ENCODE measurements around the gene FAM114A1. TPM values are rescaled to one million over a fixed set of nuclear protein-coding genes. Genes with fewer than 3 reads are reported as not detected.

FAM114A1 gene
- 53.5 TPM for polyA plus RNA-seq (ENCODE audit: insufficient read length)

GRCh38 chr4:38867478-38868058, at the start of gene FAM114A1:
TSS of gene FAM114A1 (plus strand) at chr4:38867806. CDS start at chr4:38878079, 10,273 bp downstream.
- DNase-seq, result peak; percentile 89

DNA sequence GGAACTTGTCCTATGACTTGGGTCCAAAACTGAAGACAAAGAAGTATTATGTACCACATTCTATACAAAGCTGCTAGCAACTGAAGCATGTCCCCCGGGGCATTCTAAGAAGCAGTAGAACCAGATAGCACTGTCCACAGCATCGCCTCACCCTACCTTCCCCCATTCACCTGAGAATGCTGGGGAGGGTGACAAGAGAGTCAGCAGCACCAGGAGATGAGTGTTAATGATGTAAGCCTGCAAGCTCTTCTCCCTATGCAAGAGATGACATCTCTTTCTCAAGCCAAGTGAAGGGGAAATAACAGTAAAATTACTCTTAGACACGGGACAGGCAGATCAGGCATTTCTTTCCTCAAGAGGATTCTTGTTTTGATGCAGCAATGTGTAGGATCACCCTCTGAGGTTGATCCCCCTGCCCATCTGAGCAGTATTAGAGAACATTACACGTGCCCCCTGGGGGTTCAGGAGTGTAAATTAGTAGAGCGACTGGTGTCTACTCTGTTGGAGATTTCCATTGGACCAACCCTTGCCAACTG, 49.1 kb upstream of the FAM114A1 start:
- DNase-seq, result no peak

DNA sequence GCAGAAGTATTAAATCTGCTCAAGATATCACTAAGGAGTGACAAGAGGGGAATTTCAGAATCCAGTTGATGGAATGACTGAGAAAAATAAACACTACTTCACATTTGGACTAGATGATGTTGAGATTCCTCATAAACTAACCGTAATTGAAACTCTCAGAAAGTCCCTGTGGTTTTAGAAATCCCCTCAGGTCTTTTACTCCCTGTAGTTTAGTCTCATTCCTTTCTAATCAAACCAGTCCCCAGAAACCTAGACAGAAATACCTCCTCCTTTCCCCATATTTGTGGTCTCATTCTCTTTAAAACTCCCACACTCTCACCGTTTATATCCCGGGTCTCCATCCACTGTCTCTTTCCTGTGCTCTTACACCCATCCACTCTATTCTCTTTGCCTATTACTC, 48.0 kb upstream of the FAM114A1 start:
- DNase-seq, result no peak

GRCh38 chr4:38820329-38821061, 47.1 kb upstream of the FAM114A1 start:
- DNase-seq, result no peak

GRCh38 chr4:38821739-38822138, 45.9 kb upstream of the FAM114A1 start:
- no peak for DNase-seq

GRCh38 chr4:38822748-38823303, 44.8 kb upstream of the FAM114A1 start:
- DNase-seq, result no peak

DNA sequence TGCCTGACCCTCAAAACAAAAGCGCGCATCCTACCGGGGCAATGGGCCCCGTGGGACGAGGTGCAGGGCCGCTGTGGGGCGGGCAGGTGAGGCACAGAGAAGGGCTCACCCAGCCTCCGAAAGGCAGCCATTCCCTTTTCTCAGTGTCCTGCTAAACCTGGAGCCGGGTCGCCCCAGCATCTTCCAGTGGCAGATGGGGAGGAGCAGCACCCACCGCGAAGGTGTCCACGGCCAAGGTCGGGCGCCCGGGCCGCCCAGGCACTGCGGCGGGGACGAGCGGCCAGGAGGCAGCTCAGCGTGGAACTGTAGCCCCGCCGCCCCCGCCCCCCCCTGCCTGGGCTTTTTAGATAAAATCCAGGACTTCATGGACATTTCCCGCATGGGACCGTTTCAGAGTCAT, 43.8 kb upstream of the FAM114A1 start:
- no peak for DNase-seq

DNA sequence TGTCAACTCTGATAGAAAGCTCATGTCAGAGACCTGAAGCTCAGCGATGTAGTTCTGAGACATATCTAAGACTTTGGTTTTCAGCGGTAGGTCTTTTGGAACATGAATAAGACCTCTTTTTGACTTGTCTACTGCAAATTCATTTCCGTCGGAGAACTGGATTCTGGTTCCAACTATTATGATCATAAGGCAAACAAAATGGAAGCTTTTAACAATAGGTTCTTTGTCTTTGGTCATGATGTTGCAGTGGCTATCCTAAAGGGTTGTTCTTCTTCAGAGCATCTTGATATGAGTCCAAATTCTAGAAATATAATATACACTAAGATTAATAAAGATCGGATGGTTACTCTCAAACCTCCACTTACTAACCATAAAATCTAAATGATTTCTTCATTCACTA, 38.4 kb upstream of the FAM114A1 start:
- DNase-seq, result no peak

DNA sequence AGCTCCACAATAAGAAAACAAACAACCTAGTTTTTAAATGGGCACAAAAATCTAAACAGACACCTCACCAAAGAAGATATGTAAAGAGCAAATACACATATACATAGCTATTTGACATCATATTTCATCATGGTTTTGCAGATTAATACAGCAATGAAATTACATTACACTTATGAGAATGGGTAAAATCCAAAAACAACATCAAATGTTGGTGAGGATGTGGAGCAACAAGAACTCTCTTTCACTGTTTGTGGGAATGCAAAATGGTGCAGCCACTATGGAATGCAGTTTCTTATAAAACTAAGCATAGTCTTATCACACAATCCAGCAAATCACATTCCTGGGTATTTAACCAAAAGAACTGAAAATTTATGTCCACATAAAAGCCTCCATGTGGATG, 36.0 kb upstream of the FAM114A1 start:
- DNase-seq, result no peak

- no peak for DNase-seq
Observed at GRCh38 chr4:38832206-38832605, 35.4 kb upstream of the FAM114A1 start.

- no peak for DNase-seq
Observed at GRCh38 chr4:38832624-38833528, 34.7 kb upstream of the FAM114A1 start.

- DNase-seq, result no peak
Observed at GRCh38 chr4:38834570-38834969, 33.0 kb upstream of the FAM114A1 start.

DNA sequence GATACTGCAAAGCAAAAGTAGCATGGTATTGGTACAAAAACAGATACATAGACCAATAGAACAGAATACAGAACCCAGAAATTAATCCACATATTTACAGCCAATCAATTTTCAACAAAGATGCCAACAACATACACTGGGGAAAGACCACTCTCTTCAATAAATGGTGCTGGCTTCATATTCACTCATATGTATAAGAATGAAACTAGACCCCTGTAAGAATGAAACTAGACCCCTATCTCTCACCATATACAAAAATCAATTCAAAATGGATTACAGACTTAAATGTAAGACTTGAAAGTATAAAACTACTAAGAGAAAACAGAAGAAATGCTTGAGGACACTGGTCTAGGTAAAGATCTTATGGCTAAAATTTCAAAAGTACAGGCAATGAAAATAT, 30.3 kb upstream of the FAM114A1 start:
- no peak for DNase-seq

DNA sequence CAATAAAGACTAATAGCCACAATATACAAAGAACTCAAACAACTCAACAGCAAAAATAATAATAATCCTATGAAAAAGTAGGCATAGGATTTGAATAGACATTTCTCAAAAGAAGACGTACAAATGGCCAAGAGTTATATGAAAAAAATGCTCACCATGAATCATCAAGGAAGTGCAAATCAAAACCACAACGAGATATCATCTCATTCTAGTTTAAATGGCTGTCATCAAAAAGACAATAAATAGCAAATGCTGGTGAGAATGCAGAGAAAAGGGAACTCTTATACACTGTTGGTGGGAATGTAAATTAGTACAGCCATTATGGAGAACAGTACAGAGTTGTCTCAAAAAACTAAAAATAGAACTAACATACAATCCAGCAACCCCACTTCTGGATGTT, 29.8 kb upstream of the FAM114A1 start:
- no peak for DNase-seq

DNA sequence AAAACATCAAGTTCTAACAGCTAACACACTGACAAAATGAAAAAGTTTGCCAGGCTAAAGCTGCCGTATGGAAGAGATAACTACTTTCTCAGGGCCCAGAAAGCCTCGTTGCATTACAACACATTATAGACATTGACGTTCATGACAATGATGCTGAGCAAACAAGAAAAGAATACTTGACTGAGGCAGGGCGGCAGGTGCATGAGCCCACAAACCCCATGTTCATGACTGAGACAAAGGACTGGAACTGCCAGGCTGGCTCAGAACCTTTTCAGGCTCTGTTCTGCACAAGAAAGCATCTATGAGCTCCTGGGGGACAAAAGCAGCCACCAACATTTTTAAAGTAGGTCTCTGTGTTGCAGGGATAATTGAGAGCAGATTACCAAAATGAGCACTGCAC, 24.6 kb upstream of the FAM114A1 start:
- no peak for DNase-seq

GRCh38 chr4:38846015-38846414, 21.6 kb upstream of the FAM114A1 start:
- DNase-seq, result no peak

DNA sequence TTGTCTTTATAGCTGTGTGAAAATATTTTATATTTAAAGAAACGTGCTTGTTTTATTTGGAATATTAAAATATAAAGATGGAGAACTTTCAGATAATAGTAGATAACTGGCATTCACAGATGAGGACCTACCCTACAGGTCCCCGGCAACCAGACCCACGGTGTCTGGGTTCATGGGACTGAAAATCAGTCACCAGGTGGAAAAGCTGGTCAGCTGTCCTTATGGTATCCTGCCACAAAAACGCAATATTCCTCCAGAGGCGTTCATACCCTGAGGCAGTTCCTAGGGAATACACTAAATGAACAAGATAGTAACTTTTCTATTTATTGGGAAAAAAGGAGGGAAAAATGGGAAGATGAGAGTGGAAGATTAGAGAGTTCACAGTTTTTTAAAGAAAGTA, 12.1 kb upstream of the FAM114A1 start:
- DNase-seq, result no peak

DNA sequence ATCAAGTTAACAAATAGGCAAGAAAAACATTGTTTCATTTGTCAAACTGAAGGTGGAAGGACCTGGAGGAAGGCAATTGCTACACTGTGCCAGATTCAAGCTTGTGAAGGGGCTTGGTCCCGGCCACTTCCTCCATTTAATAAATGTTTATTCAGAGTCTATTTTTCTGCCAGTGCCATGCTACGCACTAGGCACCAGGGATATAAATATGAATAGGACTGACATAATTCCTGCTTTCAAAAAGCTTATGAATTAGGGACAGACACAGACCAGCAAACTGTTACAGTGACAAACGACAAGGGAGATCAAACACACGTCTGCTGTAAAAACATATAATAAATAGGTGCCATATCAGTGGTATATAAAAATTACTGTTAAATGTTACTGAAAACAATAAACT, 11.6 kb upstream of the FAM114A1 start:
- DNase-seq, result no peak

GRCh38 chr4:38856524-38857337, 10.9 kb upstream of the FAM114A1 start, which contains the start of gene TLR6:
TSS of gene TLR6 (minus strand) at chr4:38856817. CDS start at chr4:38829473, 27,344 bp downstream.
- DNase-seq, result peak; percentile 38

- DNase-seq, result no peak
Observed at GRCh38 chr4:38857354-38858096, 10.1 kb upstream of the FAM114A1 start.

DNA sequence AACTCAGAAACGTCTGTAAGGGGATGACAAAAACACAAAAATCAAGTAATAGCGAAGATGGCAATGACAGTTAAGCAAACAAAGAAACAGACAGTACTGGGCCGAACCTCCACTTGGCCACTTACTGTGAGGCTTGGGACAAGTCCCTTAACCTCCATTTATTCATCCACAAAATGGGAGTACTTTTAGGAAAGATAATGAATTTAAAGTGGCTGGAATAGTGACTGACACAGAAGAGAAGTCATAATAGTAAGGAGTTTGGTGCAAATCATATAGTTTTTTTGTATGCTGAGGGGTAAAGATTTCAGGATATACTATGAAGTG, 9.5 kb upstream of the FAM114A1 start:
- DNase-seq, result no peak
